H9 (cell line): ENCODE data around the gene SURF4. TPM values are rescaled to one million over a fixed set of nuclear protein-coding genes. Genes with fewer than 3 reads are reported as not detected.

Source experiments
- DNase-seq: peaks from one replicate; pipeline ENCODE4 v3.0.0-alpha.2; 2017
- H2AFZ ChIP-seq: one replicate; pipeline ENCODE4 v1.6.1; 2013; ENCODE audit warnings: mild to moderate bottlenecking, low read length, control low read depth, moderate library complexity
- H2AK5ac ChIP-seq: 2 replicates; pipeline ENCODE4 v1.6.1; 2013; ENCODE audit warnings: low read length, control low read depth, mixed read lengths; ENCODE audit not compliant: insufficient read length
- H2BK120ac ChIP-seq: one replicate; pipeline ENCODE4 v1.6.1; 2013; ENCODE audit warnings: low read depth, mild to moderate bottlenecking, low read length, control low read depth, inconsistent platforms; ENCODE audit not compliant: poor library complexity, severe bottlenecking
- H2BK12ac ChIP-seq: 2 replicates; pipeline ENCODE4 v1.6.1; 2013; ENCODE audit warnings: low read length, control low read depth, mixed read lengths, low read depth; ENCODE audit not compliant: insufficient read length
- H2BK15ac ChIP-seq: 2 replicates; pipeline ENCODE4 v1.6.1; 2013; ENCODE audit warnings: low read depth, low read length, control low read depth
- H2BK20ac ChIP-seq: one replicate; pipeline ENCODE4 v1.6.1; 2013; ENCODE audit warnings: low read depth, mild to moderate bottlenecking, low read length, control low read depth, inconsistent platforms; ENCODE audit not compliant: poor library complexity, severe bottlenecking
- H2BK5ac ChIP-seq: 2 replicates; pipeline ENCODE4 v1.6.1; 2013; ENCODE audit warnings: low read length, control low read depth, mixed read lengths; ENCODE audit not compliant: insufficient read length
- H3K14ac ChIP-seq: 2 replicates; pipeline ENCODE4 v1.6.1; 2013; ENCODE audit warnings: low read length, control low read depth; ENCODE audit not compliant: insufficient read depth
- H3K18ac ChIP-seq: 2 replicates; pipeline ENCODE4 v1.6.1; 2013; ENCODE audit warnings: low read depth, mild to moderate bottlenecking, mixed read lengths, low read length, control low read depth; ENCODE audit not compliant: insufficient read length
- H3K23ac ChIP-seq: 2 replicates; pipeline ENCODE4 v1.6.1; 2013; ENCODE audit warnings: low read length, control low read depth, mixed read lengths, low read depth; ENCODE audit not compliant: insufficient read length
- H3K23me2 ChIP-seq: 2 replicates; pipeline ENCODE4 v1.6.1; 2013; ENCODE audit warnings: low read depth, mild to moderate bottlenecking, mixed read lengths, low read length, control low read depth; ENCODE audit not compliant: insufficient read length, poor library complexity, severe bottlenecking
- H3K27ac ChIP-seq: 2 replicates; pipeline ENCODE4 v1.5.1; 2013; ENCODE audit warnings: low read length, control low read depth, mixed read lengths, low read depth; ENCODE audit not compliant: insufficient read length
- H3K27me3 ChIP-seq: 2 replicates; pipeline ENCODE4 v1.6.1; 2013; ENCODE audit warnings: low read length, control low read depth, inconsistent platforms; ENCODE audit not compliant: insufficient read depth
- H3K4ac ChIP-seq: 2 replicates; pipeline ENCODE4 v1.6.1; 2013; ENCODE audit warnings: low read depth, mild to moderate bottlenecking, control low read depth, inconsistent platforms, low read length, moderate library complexity
- H3K4me1 ChIP-seq: 2 replicates; pipeline ENCODE4 v1.6.1; 2013; ENCODE audit warnings: low read length, control low read depth, inconsistent platforms; ENCODE audit not compliant: insufficient read depth
- H3K4me2 ChIP-seq: 2 replicates; pipeline ENCODE4 v1.6.1; 2013; ENCODE audit warnings: low read length, control low read depth, mixed read lengths; ENCODE audit not compliant: insufficient read length, insufficient read depth
- H3K56ac ChIP-seq: 2 replicates; pipeline ENCODE4 v1.6.1; 2013; ENCODE audit warnings: low read depth, mild to moderate bottlenecking, mixed read lengths, low read length, control low read depth; ENCODE audit not compliant: insufficient read length
- H3K79me1 ChIP-seq: 2 replicates; pipeline ENCODE4 v1.6.1; 2013; ENCODE audit warnings: low read depth, mild to moderate bottlenecking, moderate library complexity, low read length, control low read depth, inconsistent platforms; ENCODE audit not compliant: insufficient read depth, poor library complexity, severe bottlenecking
- H3K79me2 ChIP-seq: 2 replicates; pipeline ENCODE4 v1.6.1; 2013; ENCODE audit warnings: low read length, control low read depth, inconsistent platforms; ENCODE audit not compliant: insufficient read depth
- H3K9ac ChIP-seq: 2 replicates; pipeline ENCODE4 v1.6.1; 2013; ENCODE audit warnings: low read length, control low read depth, mixed read lengths; ENCODE audit not compliant: insufficient read length; ENCODE audit errors: extremely low read depth
- H3K9me3 ChIP-seq: one replicate; pipeline ENCODE4 v1.6.1; 2013; ENCODE audit warnings: low read depth, low read length, inconsistent platforms; ENCODE audit not compliant: control insufficient read depth
- H3T11ph ChIP-seq: one replicate; pipeline ENCODE4 v1.6.1; 2013; ENCODE audit warnings: mild to moderate bottlenecking, low read length, control low read depth, inconsistent platforms
- H4K20me1 ChIP-seq: one replicate; pipeline ENCODE4 v1.6.1; 2013; ENCODE audit not compliant: control insufficient read depth, insufficient read length, insufficient read depth
- H4K5ac ChIP-seq: 2 replicates; pipeline ENCODE4 v1.6.1; 2013; ENCODE audit warnings: low read depth, mild to moderate bottlenecking, mixed read lengths, low read length, control low read depth; ENCODE audit not compliant: insufficient read length
- H4K8ac ChIP-seq: replicated peaks from 2 replicates; pipeline ENCODE4 v1.6.1; 2013; ENCODE audit warnings: low read length, control low read depth, mixed read lengths, low read depth; ENCODE audit not compliant: insufficient read length
- H4K91ac ChIP-seq: 2 replicates; pipeline ENCODE4 v1.6.1; 2013; ENCODE audit warnings: low read depth, mild to moderate bottlenecking, moderate library complexity, mixed read lengths, low read length, control low read depth; ENCODE audit not compliant: insufficient read length
- H3K27ac Mint-ChIP-seq, 3 experiments: 2 replicates in 2 of 3; 3 replicates in 1 of 3; pipeline ENCODE4 v1.8.0; 2020 to 2021; ENCODE audit warnings: mixed read lengths in 3 of 3, mild to moderate bottlenecking in 1 of 3, moderate library complexity in 1 of 3
- H3K27me3 Mint-ChIP-seq: 2 replicates; pipeline ENCODE4 v1.8.0; 2021; ENCODE audit warnings: low read depth, mild to moderate bottlenecking, moderate library complexity, mixed read lengths
- H3K36me3 Mint-ChIP-seq, 3 experiments: 2 replicates in 2 of 3; 3 replicates in 1 of 3; pipeline ENCODE4 v1.8.0; 2020 to 2021; ENCODE audit warnings: low read depth in 3 of 3, mixed read lengths in 3 of 3; ENCODE audit not compliant: insufficient read depth in 1 of 3
- H3K4me1 Mint-ChIP-seq, 2 experiments: 2 replicates each; pipeline ENCODE4 v1.8.0; 2020; ENCODE audit warnings: mixed read lengths in 2 of 2
- H3K4me3 Mint-ChIP-seq, 2 experiments: 2 replicates in 1 of 2; 3 replicates in 1 of 2; pipeline ENCODE4 v1.8.0; 2020 to 2021; ENCODE audit warnings: mild to moderate bottlenecking in 2 of 2, mixed read lengths in 2 of 2, moderate library complexity in 1 of 2
- H3K9me3 Mint-ChIP-seq, 2 experiments: 2 replicates in 1 of 2; 3 replicates in 1 of 2; pipeline ENCODE4 v1.8.0; 2020; ENCODE audit warnings: mild to moderate bottlenecking in 2 of 2, mixed read lengths in 2 of 2, moderate library complexity in 1 of 2
- CTCF ChIP-seq: fragments of 200-600 bp; sonication (generic); conservative IDR thresholded peaks from 3 replicates; pipeline ENCODE4 v1.8.0; 2021; ENCODE audit warnings: antibody characterized with exemption, mild to moderate bottlenecking
- WGBS: extraction: QIAGEN DNeasy Blood & Tissue Kit; methylation state at CpG from one replicate; pipeline ENCODE4 v1.1.7; 2013; ENCODE audit warnings: missing lambda C conversion rate, low lambda C conversion rate, mixed read lengths; ENCODE audit not compliant: insufficient read length; ENCODE audit errors: extremely low coverage; 5-methylcytosine and 5-hydroxymethylcytosine counted together
- total RNA-seq: library from RNA; stranded (reverse); gene quantifications from 2 replicates; pipeline ENCODE4 v1.2.1, GENCODE V29; 2021

The SURF4 gene
- total RNA-seq, 1 experiment from 2014 or later = 146 TPM

DNA sequence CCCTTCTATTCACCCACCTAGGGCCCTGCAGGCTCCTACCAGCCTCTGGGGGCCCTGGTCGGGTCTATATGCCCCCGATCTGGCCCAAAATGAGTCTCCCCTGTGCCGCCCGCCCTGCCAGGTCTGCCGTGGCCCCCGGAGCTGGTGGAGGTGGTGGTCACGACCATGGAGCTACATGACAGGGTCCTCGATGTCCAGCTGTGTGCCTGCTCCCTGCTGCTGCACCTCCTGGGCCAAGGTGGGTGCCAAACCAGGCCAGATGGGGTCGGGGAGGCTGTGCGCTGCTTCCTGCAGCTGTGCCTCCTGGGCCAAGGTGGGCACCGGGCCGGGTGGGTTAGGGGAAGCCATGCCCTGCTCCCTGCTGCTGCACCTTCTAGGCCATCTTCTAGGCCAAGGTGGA, 24.4 kb upstream of the SURF4 start:
- H2BK120ac ChIP-seq = no peak overlapping the region
- H3K27me3 ChIP-seq = no peaks in the 10 kb centered on the region
- H3K4me2 ChIP-seq = no peak overlapping the region
- H3K14ac ChIP-seq = no peak overlapping the region; the same call in 1 of the 2 replicates
- no peak overlapping the region for H3T11ph ChIP-seq
- H4K8ac ChIP-seq = no peak overlapping the region
- H3K4ac ChIP-seq = no peak overlapping the region
- no peak for TF ChIP-seq CTCF
- no peak overlapping the region for H2AK5ac ChIP-seq
- no peaks in the 10 kb centered on the region for H3K79me1 ChIP-seq
- no CpG with 5 or more reads among the region's 12 CpGs for WGBS
- no peak overlapping the region for H4K91ac ChIP-seq
- no peak for DNase-seq
- H3K18ac ChIP-seq = no peak overlapping the region
- Mint-ChIP-seq H3K36me3 (peaks cover under 1 to 10% (median 9%) of the 10 kb centered on the region in 3 experiments; a peak in 5 of 7 replicates), H3K27ac (no peak overlapping the region), H3K9me3 (no peaks in the 10 kb centered on the region), H3K4me1 (peaks cover 0 to 3% of the 10 kb centered on the region in 2 experiments; a peak in 1 of 4 replicates), H3K27me3 (peaks cover 17% of the 10 kb centered on the region), H3K4me3 (no peak overlapping the region)
- no peak overlapping the region for H2BK5ac ChIP-seq
- H3K4me1 ChIP-seq = no peaks in the 10 kb centered on the region
- no peak overlapping the region for H3K9ac ChIP-seq
- no peaks in the 10 kb centered on the region for H3K23me2 ChIP-seq
- H3K56ac ChIP-seq = no peak overlapping the region
- no peak overlapping the region for H2BK15ac ChIP-seq
- H3K23ac ChIP-seq = no peak overlapping the region
- no peak overlapping the region for H2BK20ac ChIP-seq
- H3K79me2 ChIP-seq = no peaks in the 10 kb centered on the region
- H4K20me1 ChIP-seq = no peaks in the 10 kb centered on the region
- no peak overlapping the region for H2BK12ac ChIP-seq
- no peak overlapping the region for H3K27ac ChIP-seq
- H3K9me3 ChIP-seq = no peaks in the 10 kb centered on the region
- H2AFZ ChIP-seq = no peak overlapping the region
- H4K5ac ChIP-seq = no peak overlapping the region
